SW 1271 (cell line): Measurements from ENCODE around the gene KCNIP4.

Experiments
- DNase-seq, 2 experiments: peaks; one replicate each; lab custom pipeline; 2025; lab: John Stamatoyannopoulos, UW

The KCNIP4 gene

GRCh38 chr4:21688596-21689265 lies 259.8 kb downstream of the KCNIP4 start:
- DNase-seq, result no peak

GRCh38 chr4:21685911-21686310 lies 262.7 kb downstream of the KCNIP4 start:
- DNase-seq, result no peak

- no peak for DNase-seq
Observed at GRCh38 chr4:21680326-21680898, 268.2 kb downstream of the KCNIP4 start.

GRCh38 chr4:21678711-21679110 lies 269.9 kb downstream of the KCNIP4 start:
- no peak for DNase-seq

- DNase-seq, result no peak
Observed at GRCh38 chr4:21677173-21677572, 271.4 kb downstream of the KCNIP4 start.

GRCh38 chr4:21664355-21664754 lies 284.2 kb downstream of the KCNIP4 start:
- no peak for DNase-seq

GRCh38 chr4:21656832-21657231 lies 291.7 kb downstream of the KCNIP4 start:
- DNase-seq, result peak; percentile 14 to 80

GRCh38 chr4:21655031-21655430 lies 293.5 kb downstream of the KCNIP4 start:
- no peak for DNase-seq

- DNase-seq, result no peak
Observed at GRCh38 chr4:21652508-21653231, 295.9 kb downstream of the KCNIP4 start.

GRCh38 chr4:21649391-21650090 lies 299.0 kb downstream of the KCNIP4 start:
- no peak for DNase-seq

- DNase-seq, result no peak
Observed at GRCh38 chr4:21645776-21646175, 302.8 kb downstream of the KCNIP4 start.

- DNase-seq, result no peak
Observed at GRCh38 chr4:21641696-21642095, 306.9 kb downstream of the KCNIP4 start.

- no peak for DNase-seq
Observed at GRCh38 chr4:21638171-21638725, 310.3 kb downstream of the KCNIP4 start.

- DNase-seq, result no peak
Observed at GRCh38 chr4:21628916-21629610, 319.5 kb downstream of the KCNIP4 start.

- DNase-seq, result no peak
Observed at GRCh38 chr4:21628116-21628670, 320.4 kb downstream of the KCNIP4 start.

- no peak for DNase-seq
Observed at GRCh38 chr4:21625447-21625846, 323.1 kb downstream of the KCNIP4 start.

- DNase-seq, result no peak
Observed at GRCh38 chr4:21605006-21605405, 343.6 kb downstream of the KCNIP4 start.

GRCh38 chr4:21596521-21596920 lies 352.1 kb downstream of the KCNIP4 start:
- no peak for DNase-seq

- no peak for DNase-seq
Observed at GRCh38 chr4:21593671-21594001, 354.9 kb downstream of the KCNIP4 start.

GRCh38 chr4:21592970-21593670 lies 355.5 kb downstream of the KCNIP4 start:
- no peak for DNase-seq

- DNase-seq, result no peak
Observed at GRCh38 chr4:21577056-21577455, 371.5 kb downstream of the KCNIP4 start.
